Activated CD4-positive, CD25-positive, alpha-beta regulatory T cell treated with anti-CD3 and anti-CD28 coated beads, Interleukin-2, amount 50 U/mL, for 24 hours (primary cell): ENCODE results near the gene CCNY.
A peak's percentile ranks its signal among the peaks of the same experiment; 100 is the strongest.
"Not testable (repeated sequence)": the region's sequence is repeated elsewhere in the genome, so short reads cannot be mapped to it uniquely, and the experiment has no call there.

Experiments
- ATAC-seq, 2 donors: fragments of 150-1000 bp; cut with Tn5 transposase; one replicate each; pipeline ENCODE4 v1.10.0; 2021; ENCODE audit warnings: mild to moderate bottlenecking in 1 of 2, moderate library complexity in 1 of 2

CCNY gene

DNA sequence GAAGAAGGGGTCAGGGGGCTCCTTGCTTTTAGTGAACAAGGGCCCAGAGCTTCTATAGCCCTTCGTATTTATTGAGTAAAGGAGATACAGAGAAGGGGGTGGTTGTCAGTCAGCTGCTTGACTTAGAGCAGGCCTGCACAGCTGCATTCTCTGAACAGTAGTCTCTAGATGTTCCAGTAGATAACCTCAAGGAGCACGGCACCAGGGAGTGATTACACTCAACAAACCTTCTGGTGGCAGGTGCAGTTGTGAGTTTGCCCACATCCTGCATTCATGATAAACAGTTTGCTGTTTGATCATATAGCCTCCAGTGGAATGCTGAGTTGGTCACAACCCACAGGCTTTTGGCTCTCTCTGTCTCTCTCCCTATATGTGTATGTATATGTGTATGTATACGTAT is 198.8 kb downstream of the CCNY start:
- ATAC-seq = no peak

DNA sequence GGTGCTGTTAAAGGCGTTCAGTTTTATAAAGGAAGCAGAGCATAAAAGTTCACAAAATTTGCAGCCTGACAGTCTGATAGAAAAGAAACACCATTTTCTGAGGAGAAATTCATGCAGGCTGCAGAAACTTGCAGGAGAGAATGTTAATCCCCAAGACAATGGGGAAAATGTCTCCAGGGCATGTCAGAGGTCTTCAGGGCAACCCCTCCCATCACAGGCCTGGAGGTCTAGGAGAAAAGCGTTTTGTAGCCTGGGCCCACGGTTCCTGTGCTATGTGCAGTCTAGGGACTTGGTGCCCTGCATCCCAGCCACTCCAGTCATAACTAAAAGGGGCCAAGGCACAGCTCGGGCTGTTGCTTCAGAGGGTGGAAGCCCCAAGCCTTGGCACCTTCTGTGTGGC is 200.5 kb downstream of the CCNY start:
- no peak for ATAC-seq

DNA sequence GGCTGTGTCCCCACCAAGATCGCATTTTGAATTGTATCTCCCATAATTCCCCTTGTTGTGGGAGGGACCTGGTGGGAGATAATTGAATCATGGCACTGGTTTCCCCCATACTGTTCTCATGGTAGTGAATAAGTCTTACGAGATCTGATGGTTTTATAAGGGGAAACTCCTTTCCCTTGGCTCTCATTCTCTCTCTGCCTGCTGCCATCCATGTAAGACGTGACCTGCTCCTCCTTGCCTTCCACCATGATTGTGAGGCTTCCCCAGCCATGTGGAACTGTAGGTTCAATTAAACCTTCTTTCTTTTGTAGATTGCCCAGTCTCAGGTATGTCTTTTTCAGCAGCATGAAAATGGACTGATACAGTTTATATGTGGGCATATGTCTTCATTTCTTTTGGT is 201.6 kb downstream of the CCNY start:
- ATAC-seq = not testable (repeated sequence)

DNA sequence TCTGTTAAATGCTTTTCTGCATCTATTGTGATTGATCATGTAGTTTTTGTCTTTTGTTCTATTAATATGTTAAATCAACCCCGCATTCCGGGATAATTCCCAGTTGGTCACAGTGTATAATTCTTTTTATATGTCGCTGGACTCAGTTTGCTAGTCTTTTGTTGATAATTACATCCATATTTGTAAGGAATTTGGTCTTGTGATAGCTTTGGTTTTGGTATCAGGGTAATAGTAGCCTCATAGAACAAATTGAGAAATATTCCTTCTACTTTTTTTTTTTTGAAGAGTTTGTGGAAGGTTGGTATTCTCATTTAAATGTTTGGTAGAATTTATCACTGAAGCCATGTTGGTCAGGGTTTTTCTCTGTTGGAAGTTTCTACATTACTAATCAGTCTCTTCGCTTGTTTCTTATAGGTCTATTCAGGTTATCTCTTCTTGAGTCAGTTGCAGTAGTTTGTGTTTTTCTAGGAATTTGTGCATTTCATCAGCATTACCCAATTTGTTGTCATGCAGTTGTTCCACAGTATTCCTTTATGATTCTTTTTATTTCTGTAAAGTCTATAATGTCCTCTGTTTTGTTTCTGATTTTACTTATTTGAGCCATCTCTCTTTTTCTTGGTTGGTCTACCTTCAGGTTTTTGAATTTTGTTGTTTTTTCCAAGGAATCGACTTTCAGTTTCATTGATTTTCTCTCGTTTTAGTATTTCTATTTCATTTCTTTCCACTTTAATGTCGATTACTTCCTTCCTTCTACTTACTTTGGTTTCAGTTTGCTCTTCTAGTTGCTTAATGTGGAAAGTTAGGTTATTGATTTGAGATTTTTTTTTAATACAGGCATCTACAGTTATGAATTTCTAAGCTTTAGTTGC is 204.2 kb downstream of the CCNY start:
- ATAC-seq = peak in 1 of 2 donors; percentile 20

DNA sequence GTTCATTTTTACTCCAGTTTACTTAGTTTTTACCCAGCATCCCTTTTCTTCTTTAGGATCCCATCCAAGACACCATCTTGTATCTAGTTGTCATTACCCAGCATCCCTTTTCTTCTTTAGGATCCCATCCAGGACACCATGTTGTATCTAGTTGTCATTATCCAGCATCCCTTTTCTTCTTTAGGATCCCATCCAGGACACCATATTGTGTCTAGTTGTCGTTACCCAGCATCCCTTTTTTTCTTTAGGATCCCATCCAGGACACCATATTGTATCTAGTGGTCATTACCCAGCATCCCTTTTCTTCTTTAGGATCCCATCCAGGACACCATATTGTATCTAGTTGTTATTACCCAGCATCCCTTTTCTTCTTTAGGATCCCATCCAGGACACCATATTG is 205.4 kb downstream of the CCNY start:
- ATAC-seq = no peak

DNA sequence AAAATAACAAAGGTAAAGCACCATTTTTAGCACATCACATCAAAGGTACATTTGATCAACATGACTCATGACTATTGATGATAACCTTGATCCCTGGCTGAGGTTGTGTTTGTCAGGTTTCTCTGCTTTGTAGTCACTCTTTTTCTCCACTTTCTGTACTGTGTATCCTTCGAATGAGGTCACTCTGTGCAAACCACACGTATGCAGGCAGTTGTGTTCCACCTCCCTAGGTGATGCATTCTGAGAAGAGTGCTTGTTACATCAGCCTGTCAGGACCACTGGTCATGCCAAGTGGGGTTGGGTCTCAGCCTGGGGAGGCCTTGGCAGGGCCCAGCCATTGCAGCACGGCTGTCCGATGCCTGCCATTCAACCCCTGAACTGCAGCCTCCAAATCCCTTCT is 206.0 kb downstream of the CCNY start:
- peak in 1 of 2 donors; percentile 48 for ATAC-seq

DNA sequence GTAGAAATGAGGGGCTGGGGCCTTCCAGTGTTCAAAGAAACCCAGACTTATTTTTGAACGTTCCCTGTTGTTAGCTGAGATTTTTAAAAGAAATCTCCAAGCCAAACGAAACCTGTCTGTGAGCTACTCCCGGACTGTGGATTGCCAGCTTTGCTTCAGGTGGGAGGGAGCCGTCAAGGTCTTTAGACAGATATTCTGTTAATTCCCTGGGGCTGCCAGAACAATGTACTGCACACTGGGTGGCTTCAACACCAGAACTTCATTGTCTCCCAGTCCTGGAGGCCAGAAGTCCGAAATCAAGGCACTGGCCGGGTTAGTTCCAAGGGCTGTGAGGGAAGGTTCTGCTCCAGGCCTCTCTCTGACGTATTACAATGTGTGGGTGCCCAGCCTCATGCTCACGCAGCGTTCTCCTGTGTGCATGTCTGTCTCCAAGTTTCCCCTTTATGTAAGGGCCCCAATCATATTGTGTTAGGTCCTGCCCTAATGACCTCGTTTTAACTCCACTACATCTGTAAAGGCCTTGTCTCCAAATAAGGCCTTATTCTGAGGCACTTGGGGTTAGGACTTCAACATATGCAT is 208.9 kb downstream of the CCNY start:
- ATAC-seq = no peak

DNA sequence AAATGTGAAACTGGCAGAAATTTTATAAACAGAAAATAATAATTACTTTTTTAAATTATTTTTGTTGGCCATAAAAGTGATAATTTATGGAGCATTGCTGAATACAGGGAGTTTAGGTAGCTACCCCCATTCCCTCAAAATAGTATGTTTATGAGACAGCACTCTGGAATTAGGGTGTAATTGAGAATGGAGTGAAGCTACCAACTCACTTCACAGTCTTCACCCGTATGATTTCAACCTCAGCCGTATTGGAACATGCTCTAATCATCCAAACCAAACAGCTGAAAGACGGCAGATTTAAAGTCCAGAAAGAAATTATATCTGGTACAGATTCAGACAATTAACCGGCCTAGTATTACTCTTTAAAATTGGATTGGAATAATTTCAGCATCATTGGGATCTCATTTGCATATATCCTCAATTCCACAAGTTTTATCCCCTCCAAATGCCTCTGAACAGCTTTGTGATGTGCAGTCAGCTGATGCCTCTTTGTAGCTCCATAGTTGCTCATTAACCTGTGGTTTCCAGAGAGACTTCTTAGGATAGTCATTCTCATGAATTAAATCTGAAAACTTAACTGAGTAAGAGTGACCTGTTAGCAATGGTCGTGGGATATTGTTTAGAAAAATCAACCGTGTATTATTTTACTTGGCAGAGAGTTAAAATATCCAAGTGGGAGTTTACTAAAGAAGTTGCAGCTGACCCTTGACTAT is 209.7 kb downstream of the CCNY start:
- ATAC-seq = no peak

DNA sequence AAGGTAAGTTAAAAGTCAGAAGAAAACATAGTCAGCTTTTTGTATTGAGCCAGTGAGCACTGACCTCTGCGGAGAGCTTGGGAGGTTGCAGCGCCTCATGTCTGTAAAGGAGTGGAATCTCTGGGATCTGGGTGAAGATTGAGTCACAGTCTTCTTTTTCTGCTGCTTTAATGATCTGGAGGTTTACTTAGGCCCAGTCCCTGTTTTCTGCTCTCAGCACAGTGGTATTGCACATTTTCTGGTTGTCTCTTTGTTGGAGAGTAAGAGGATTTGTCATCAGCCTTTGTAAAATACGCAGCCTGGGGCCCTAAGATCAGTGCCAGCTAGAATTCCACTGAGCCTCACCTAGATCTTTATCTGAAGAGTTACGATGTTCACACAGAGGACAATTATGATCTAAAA is 210.5 kb downstream of the CCNY start:
- no peak for ATAC-seq

DNA sequence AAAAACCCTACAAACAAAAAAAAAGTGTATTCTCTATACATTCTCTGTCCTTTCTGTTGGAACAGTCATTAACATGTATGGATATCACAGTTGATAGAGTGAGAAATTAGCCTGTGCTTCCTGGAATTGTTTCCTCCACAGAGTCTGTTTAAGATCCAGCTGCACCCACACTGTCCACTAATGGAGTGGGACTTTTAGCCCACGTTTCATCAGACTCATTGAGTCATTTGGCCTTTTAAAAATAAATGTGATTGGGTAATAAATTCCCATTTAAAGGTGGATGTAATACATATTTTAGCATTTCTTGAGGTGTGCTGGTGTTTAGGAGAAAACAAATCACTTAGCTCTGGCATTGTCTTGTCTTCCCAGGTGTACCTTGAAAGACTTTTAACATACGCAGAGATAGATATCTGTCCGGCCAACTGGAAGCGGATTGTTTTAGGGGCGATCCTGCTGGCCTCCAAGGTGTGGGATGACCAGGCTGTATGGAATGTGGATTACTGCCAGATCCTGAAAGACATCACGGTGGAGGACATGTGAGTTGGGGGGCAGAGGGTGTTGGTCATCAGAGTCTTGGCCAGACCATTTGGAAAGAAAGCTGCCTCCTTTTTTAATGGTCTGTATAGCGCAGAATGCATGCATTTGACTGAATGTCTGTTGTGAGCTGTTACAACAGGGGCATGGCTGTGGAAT is 216.5 kb downstream of the CCNY start:
- ATAC-seq = no peak

DNA sequence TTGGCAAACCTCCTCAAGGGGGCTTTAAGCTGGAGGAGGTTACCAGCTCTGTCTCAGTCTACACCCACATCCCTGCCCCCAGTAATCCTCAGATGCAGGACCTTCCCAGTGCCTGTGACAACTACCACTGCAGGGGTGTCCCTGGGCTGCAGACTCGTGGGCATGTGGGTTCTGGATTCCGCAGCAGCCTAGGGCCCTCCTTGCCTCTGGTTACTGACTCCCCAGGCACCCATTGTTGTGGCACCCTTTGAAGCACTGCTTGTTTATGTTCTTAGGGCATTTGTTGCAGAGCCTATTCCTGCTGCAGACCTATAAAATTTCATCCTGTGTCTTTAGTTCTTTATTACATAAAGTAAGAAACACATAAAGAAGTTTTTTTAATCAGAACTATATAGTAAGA is 217.7 kb downstream of the CCNY start:
- no peak for ATAC-seq

DNA sequence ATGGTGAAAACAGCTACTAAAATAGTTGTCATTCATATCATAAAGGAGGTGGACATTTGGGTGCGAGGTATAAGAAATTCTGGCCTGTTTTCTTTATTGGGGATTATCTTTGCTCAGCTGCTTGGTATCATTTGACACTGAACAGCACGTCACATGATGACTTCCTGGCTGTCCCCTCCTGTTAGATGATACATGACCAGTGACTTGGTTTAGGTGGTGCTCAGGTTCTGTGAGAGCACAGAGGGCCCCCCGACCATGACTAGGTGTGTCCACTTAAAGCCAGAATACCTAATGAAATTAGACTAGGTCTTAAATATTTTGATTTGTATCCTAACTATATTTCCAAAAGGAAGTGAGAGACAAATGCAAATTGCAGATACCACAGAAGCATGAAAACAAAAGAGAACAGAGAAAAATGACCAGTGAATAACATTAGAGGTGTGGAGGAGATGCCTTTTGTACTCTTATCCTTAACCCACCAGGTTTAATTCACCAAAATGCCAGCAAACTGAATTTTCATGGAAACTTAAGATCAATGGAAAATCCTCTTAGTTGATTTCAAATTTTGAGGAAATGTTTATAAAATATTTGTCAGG is 218.2 kb downstream of the CCNY start:
- no peak for ATAC-seq

DNA sequence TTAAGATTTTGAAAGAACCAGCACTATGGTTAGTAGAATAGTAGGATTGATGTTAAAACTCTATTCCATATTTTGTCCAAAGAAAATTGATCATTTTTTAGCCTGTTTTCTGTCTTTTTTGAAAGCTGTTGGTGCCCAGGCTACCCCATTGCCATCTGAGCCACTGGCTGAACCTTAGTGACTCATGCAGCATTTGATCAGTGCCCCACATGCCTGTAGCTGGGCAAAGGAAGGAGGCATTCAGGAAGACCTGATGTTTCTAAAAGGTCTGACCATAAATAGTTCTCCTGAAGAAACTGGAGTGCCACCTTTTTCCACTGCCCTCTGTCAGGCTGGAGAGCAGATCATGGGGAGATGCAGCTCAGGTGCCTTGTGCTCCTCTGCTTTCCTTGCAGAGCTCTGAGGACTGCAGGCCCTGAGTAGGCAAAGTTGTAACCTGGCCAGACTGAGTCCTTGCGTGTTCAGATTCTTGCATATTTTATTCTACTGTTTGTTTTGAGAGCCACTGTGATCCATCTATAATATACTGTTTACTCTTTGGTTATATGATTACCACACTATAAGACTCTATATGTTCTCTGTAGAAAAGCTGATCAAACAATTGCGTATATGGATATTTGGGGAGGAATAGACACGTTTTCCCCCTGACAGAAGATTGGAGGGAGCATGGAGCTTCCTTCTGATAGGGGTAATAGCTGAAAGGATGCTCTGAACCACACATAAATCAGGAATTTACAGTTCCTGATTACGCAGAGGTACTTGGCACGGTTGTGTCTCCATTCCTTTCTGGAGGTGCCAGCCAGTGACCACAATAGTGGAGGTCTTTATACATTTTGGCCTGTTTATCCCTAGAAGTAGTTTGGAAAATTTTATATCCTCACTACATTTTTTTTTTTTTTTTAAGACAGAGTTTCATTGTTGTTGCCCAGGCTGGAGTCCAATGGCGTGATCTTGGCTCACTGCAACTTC is 219.9 kb downstream of the CCNY start:
- ATAC-seq = no peak

DNA sequence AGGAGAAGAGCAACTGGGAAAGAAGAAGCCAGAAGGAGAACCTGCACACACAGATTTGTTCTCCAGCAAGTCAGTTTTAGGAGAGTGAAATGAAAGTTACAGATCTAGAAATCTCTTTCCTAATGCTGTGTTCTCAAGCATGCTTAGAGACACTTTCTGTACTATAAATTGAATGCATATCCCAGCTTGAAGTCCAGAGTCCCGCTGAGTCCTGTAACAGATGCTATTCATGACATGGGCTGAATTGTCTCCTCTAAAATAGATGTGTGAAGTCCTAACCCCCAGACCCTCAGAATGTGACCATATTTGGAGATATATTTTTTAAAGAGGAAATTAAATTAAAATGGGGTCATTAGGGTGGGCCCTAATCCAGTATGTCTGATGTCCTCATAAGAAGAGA is 222.0 kb downstream of the CCNY start:
- no peak for ATAC-seq

DNA sequence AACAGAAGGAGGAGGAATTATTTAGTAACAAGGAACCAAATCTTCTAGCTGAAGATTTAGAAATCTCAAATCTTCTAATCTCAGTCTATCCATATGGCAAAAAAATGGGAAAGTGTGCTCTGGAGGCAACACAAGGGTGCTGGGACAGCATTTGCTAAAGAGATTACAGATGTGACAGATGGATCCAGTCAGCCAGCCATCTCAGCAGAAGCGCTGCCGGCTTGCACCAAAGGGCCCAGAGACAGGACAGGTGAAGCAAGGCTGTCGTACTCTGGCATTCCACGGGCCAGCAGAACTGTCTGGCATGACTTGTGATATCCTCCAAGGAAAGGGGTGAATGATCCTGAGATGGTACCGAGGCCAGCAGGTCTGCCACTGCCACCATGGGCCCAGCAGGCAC is 223.1 kb downstream of the CCNY start:
- ATAC-seq = no peak

DNA sequence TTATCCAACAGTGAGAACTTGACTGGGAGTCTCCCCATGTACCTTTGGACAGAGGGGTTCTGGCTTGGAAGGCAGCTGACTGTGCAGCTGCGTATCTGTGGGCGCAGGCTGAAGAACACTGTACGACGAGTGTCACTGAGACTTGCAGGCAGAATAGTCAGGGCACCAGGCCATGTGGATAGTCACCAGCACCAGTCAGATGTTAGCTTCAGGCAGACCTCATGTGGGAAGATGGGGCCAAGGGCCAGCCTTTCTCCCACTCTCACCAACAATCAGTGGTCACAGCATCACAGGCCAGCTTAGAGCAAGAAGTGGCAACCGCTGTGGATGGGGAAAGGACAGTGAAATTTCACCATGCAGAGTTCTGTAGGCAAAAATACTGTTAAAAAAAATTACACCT is 225.4 kb downstream of the CCNY start:
- no peak for ATAC-seq

DNA sequence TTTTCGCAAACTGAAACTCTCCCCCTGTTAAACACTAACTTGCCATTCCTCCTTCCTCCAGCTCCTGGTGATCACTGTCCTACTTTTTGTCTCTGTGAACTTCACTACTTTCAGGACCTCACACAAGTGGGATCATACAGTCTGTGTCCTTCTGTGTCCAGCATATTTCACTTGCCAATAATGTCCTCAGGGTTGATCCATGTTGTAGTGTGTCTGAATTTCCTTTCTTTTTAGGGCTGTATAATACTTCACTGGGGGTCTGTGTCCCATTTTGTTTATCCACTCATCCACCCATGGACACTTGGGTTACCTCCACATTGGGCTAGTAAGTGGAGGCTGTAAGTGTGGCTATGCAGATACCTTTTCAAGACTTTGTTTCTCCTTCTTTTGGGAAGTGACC is 226.1 kb downstream of the CCNY start:
- no peak for ATAC-seq

DNA sequence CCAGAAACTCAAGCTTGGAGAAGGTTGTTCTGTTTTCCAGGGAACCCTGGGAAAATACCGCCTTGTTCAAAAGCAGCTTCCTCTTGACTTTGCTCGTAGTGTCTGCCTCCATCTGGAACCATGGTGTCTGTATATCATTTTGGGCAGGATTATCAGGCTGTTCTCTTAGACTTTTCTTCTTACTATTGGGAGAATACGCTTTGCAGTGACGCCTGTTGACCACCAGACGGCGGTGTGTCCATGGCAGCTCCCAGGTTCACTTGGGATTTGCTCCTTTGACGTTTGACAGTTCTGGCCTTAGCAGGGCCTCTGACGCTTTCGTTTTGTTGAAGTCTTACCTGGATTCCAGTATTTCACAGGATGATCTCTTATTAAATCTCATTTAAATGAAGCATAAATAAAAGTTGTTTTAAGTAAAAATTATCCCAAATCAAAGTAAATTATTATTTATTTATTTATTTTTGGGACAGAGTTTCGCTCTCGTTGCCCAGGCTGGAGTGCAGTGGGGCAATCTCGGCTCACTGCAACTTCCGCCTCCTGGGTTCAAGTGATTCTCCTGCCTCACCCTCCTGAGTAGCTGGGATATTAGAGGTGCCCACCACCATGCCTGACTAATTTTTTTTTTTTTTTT is 227.1 kb downstream of the CCNY start:
- ATAC-seq = peak in 1 of 2 donors; percentile 41

DNA sequence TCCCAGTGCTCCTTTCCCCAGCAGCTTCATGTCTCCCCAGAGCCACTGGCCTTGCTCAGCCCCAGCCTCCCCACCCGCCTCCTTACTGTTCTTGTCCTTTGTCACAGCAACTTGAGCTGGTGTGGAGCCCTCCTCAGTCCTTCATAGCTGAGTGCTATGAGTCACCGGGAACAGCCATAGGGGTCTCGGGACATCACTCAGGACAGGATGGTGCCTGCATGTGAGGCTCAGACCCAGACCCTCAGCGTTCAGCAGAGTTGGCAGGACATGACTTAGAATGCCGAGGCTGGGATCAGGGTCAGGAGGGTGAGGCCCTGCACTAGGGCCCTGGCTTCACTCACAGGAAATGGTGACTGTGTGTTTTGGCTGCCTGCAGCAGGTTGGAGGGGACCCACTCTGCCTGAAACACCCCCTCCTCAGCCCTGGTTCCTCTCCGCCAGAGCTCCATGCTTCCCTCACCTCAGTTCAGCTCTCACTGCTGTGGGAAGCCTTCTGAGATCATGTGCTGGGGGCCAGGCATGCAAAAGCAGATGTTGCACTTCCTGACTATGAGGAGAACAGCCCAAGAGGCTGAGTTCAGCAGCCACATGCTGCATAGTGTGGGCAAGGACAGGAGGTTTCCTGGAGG is 228.1 kb downstream of the CCNY start:
- no peak for ATAC-seq

DNA sequence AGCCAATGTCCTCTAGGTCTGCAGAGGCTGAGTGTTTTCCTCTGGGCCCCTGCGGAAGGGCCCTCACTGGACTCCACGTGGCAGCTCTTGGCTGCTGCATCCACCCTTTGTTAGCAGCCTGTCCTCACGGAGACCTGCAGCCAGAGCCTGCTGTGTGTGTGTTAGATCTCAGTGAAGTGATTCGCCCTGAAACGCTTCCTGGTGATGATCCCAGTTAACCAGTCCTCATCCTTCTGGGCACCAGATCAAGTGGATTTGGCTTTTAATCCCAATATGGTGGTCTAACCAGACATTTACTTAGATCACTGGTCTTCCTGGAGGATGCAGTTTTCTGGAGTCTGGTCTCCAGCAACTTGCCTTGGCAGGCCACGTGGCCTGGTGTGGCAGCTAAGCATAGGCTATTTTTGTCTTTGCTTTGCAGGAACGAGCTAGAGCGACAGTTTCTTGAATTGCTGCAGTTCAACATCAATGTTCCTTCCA is 229.3 kb downstream of the CCNY start:
- no peak for ATAC-seq

DNA sequence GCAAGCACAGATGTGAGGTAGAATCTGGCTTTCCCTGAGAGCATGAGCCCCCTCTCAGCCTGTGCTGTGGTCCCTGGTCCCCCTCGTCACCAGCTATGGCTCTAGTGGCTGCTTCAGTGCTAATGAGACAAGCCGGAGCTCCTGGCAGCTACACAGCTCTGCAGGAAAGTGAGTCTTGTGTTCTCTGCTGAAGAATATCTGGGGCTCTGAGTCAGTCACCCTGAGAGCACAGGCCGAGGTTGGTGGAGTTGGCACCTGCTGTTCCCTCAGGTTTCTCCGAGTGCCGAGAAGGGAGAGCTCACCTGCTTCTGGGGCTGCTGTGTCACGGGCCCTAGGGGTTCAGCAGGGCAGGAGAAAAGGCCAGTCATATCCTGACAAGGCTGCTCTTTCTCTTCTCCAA is 231.6 kb downstream of the CCNY start:
- no peak for ATAC-seq
